Endothelial cell (in vitro differentiated cells): ENCODE results near the gene POU2F1. TPM values are rescaled to one million over a fixed set of nuclear protein-coding genes. Genes with fewer than 3 reads are reported as not detected.

Experiments used
- DNase-seq: peaks from one replicate; pipeline ENCODE4 v3.0.0; 2021; ENCODE audit warnings: low spot score
- H3K27ac Mint-ChIP-seq: one replicate; pipeline ENCODE4 v1.8.0; 2021; ENCODE audit warnings: mixed read lengths, inconsistent platforms; ENCODE audit not compliant: unreplicated experiment
- H3K27me3 Mint-ChIP-seq: one replicate; pipeline ENCODE4 v1.8.0; 2021; ENCODE audit warnings: mild to moderate bottlenecking, moderate library complexity, mixed read lengths, inconsistent platforms; ENCODE audit not compliant: unreplicated experiment
- H3K36me3 Mint-ChIP-seq: one replicate; pipeline ENCODE4 v1.8.0; 2021; ENCODE audit warnings: mild to moderate bottlenecking, low read depth, mixed read lengths, inconsistent platforms; ENCODE audit not compliant: unreplicated experiment
- H3K4me1 Mint-ChIP-seq: one replicate; pipeline ENCODE4 v1.8.0; 2021; ENCODE audit warnings: mild to moderate bottlenecking, mixed read lengths, inconsistent platforms; ENCODE audit not compliant: unreplicated experiment
- H3K4me3 Mint-ChIP-seq: one replicate; pipeline ENCODE4 v1.8.0; 2021; ENCODE audit warnings: mild to moderate bottlenecking, mixed read lengths, inconsistent platforms; ENCODE audit not compliant: unreplicated experiment
- H3K9me3 Mint-ChIP-seq: one replicate; pipeline ENCODE4 v1.8.0; 2021; ENCODE audit warnings: mixed read lengths, inconsistent platforms; ENCODE audit not compliant: unreplicated experiment
- CTCF ChIP-seq: fragments of 200-600 bp; sonication (generic); IDR thresholded peaks from one replicate; pipeline ENCODE4 v1.5.0; 2021; ENCODE audit warnings: antibody characterized with exemption; ENCODE audit not compliant: unreplicated experiment
- total RNA-seq: library from RNA; stranded (reverse); fragmentation: NEBNext Ultra II Directional; extraction: Animal tissue kit (Norgen Biotek cat#: 25700); gene quantifications from one replicate; pipeline ENCODE4 v1.2.1, GENCODE V29; 2021; ENCODE audit not compliant: unreplicated experiment

POU2F1 gene
- total RNA-seq, 1 donor from 2014 or later: 24.5 TPM

- Mint-ChIP-seq H3K9me3 (no peaks in the 10 kb centered on the region), H3K4me1 (peaks cover 17% of the 10 kb centered on the region), H3K36me3 (no peaks in the 10 kb centered on the region), H3K27ac (peak overlapping the region; percentile 62), H3K27me3 (no peaks in the 10 kb centered on the region), H3K4me3 (no peak overlapping the region)
- DNase-seq: no peak
- no peak for TF ChIP-seq CTCF
These were observed 183.6 kb downstream of the POU2F1 start for GRCh38 chr1:167404161-167404888.

DNA sequence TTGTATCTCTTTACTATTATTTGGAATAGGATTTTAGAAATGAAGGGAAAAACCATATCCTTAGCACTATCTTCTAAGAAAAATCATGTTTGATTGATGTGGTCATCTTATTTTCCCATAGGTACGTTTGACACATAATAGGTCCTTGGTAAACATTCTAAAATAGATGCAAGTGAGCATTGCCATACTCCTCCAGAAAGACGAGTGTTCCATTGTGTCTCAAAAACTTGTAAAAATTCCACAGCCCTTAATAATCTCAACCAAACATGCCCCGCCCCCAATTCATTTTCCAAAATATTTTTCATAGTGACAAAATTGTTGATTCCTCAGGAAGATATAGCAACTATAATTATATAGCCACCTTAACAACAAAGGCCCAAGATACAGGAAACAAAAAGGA is 184.2 kb downstream of the POU2F1 start:
- no peaks in the 10 kb centered on the region for H3K27me3 Mint-ChIP-seq
- H3K9me3 Mint-ChIP-seq: no peaks in the 10 kb centered on the region
- no peak for DNase-seq
- H3K36me3 Mint-ChIP-seq: no peaks in the 10 kb centered on the region
- H3K4me1 Mint-ChIP-seq: peaks cover 17% of the 10 kb centered on the region
- no peak for TF ChIP-seq CTCF
- H3K4me3 Mint-ChIP-seq: no peak overlapping the region
- no peak overlapping the region for H3K27ac Mint-ChIP-seq

DNA sequence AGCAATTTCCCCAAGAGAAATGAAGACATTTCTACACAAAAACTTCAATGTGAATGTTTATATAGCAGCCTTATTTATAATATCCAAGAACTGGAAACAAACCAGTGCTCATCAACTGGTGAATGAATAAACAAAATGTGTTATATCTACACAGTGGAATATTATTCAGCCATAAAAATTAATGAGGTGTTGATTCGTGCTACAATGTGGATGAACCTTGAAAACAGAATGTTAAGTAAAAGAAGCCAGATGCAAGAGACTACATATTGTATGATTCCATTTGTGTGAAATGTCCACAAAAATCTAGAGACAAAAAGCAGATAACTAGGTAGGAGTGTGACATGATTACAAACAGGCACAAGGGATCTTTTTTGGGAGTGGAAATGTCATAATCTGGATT is 187.7 kb downstream of the POU2F1 start:
- Mint-ChIP-seq H3K36me3 (peaks cover 7% of the 10 kb centered on the region), H3K4me3 (no peak overlapping the region), H3K27me3 (no peaks in the 10 kb centered on the region), H3K9me3 (no peaks in the 10 kb centered on the region), H3K4me1 (peaks cover 15% of the 10 kb centered on the region), H3K27ac (no peak overlapping the region)
- no peak for TF ChIP-seq CTCF
- DNase-seq: no peak

GRCh38 chr1:167409183-167409582 is 188.5 kb downstream of the POU2F1 start:
- Mint-ChIP-seq H3K27ac (no peak overlapping the region), H3K4me1 (peaks cover 6% of the 10 kb centered on the region)
- no peak for DNase-seq

More at GRCh38 chr1:167409183-167409582, 188.5 kb downstream of the POU2F1 start:
- Mint-ChIP-seq H3K4me3 (no peak overlapping the region), H3K27me3 (no peaks in the 10 kb centered on the region), H3K9me3 (no peaks in the 10 kb centered on the region), H3K36me3 (peaks cover 7% of the 10 kb centered on the region)
- no peak for TF ChIP-seq CTCF
